Gastroesophageal sphincter (tissue), 3 donors: ENCODE data around the gene KRCC1.

ENCODE experiments used
- POLR2A ChIP-seq, 2 donors: fragments of 450-650 bp; IDR thresholded peaks; one replicate each; pipeline ENCODE4 v1.6.1; 2017; ENCODE audit warnings: antibody characterized with exemption in 2 of 2, mild to moderate bottlenecking in 2 of 2, moderate library complexity in 1 of 2
- TF ChIP-seq, protein P1 (sequence below), 4 experiments: fragments of 200-600 bp in 2 of 4; fragments of 450-650 bp in 2 of 4; sonication (generic) in 1 of 4; IDR thresholded peaks; one replicate each; pipeline ENCODE4 v1.5.1; 2017 to 2019; ENCODE audit warnings: antibody characterized with exemption in 4 of 4, mild to moderate bottlenecking in 2 of 4, moderate library complexity in 2 of 4

DNA sequence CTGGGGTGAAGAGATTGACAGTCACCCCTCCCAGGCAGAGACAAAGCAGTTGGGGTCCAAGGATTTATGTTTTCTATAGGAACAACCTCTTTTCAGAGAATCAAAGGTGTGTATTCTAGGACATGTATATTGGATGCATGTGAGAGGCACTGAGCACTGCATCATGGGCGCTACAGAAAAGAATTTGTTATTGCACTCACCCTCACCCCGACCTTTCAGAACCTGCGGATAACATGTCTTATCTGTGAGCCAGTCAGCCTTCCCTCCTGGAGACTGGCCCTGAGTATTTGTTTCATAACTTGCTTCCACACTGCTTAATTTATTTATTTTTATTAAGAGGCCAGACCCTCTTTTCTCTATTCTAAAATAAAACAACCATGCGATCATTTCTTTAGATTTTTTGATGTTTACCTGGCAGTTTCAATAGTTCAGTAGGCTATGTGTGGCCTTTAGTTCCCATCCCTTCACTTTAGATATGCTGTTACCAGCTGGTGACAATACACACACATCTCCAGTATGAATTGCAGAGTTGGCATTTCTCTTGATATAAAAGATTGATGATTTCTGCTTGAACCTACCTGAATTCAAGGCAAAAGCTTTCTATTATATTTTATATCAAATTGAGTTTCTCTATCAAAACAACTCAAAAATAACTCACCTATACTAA is 42.4 kb upstream of the KRCC1 start:
- TF ChIP-seq, protein P1, sequence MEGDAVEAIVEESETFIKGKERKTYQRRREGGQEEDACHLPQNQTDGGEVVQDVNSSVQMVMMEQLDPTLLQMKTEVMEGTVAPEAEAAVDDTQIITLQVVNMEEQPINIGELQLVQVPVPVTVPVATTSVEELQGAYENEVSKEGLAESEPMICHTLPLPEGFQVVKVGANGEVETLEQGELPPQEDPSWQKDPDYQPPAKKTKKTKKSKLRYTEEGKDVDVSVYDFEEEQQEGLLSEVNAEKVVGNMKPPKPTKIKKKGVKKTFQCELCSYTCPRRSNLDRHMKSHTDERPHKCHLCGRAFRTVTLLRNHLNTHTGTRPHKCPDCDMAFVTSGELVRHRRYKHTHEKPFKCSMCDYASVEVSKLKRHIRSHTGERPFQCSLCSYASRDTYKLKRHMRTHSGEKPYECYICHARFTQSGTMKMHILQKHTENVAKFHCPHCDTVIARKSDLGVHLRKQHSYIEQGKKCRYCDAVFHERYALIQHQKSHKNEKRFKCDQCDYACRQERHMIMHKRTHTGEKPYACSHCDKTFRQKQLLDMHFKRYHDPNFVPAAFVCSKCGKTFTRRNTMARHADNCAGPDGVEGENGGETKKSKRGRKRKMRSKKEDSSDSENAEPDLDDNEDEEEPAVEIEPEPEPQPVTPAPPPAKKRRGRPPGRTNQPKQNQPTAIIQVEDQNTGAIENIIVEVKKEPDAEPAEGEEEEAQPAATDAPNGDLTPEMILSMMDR (IDR thresholded peaks at IDR 0.05) = no peak
- TF ChIP-seq POLR2A (IDR thresholded peaks at IDR 0.05) = no peak
